Choroid plexus epithelial cell (primary cell): ENCODE measurements around the gene PDRG1.

Source experiments
- DNase-seq: peaks from one replicate; pipeline ENCODE4 v3.0.0-alpha.2; 2010; ENCODE audit warnings: low read depth
- H3K4me3 ChIP-seq: 2 replicates; pipeline ENCODE4 v1.5.1; 2011; ENCODE audit warnings: low read depth, mild to moderate bottlenecking, control low read depth, low read length, moderate library complexity
- TF ChIP-seq, protein P1 (sequence below): conservative IDR thresholded peaks from 2 replicates; pipeline ENCODE4 v1.5.1; 2011; ENCODE audit warnings: low read depth, mild to moderate bottlenecking, control low read depth, inconsistent platforms, low read length, moderate library complexity

PDRG1 gene

DNA sequence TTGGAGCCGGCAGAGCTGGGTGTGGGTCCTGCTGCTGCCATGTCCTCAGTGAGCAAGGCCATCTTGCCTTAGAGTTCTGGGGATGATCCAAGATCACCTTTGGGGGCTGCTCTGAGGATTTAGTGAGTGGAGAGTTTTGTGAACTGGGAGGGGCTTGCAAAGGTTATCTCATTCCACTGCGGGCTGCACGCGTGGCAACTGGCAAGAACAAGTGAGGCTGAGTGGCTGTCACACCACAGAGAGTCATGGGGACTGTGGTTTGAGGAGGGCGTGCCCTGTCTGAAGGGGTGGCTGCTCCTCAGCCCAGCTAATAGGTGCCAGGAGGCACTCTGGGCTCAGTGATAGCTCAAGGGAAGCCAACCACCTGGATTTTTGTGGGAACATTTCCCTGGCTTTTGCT lies 43.8 kb downstream of the PDRG1 start:
- DNase-seq = no peak

DNA sequence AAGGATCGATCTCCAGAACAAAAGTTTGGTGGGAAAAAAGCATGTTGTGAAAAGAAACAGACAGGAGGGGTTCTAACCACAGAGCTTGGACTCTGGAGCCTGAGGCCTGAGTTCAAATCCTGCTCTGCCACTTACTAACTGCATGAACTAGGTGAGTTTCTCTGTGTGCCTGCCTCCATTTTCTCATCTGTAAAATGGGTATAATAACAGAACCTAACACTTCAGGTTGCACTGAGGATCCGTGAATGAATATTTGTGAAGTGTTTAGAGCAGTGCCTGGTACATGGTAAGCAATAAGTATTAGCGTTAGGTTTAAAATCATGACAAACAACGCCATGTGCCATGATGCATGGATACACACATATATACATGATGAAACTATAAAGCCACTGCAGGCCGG lies 44.8 kb downstream of the PDRG1 start:
- H3K4me3 ChIP-seq = no peak overlapping the region
- TF ChIP-seq, protein P1, sequence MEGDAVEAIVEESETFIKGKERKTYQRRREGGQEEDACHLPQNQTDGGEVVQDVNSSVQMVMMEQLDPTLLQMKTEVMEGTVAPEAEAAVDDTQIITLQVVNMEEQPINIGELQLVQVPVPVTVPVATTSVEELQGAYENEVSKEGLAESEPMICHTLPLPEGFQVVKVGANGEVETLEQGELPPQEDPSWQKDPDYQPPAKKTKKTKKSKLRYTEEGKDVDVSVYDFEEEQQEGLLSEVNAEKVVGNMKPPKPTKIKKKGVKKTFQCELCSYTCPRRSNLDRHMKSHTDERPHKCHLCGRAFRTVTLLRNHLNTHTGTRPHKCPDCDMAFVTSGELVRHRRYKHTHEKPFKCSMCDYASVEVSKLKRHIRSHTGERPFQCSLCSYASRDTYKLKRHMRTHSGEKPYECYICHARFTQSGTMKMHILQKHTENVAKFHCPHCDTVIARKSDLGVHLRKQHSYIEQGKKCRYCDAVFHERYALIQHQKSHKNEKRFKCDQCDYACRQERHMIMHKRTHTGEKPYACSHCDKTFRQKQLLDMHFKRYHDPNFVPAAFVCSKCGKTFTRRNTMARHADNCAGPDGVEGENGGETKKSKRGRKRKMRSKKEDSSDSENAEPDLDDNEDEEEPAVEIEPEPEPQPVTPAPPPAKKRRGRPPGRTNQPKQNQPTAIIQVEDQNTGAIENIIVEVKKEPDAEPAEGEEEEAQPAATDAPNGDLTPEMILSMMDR = no peak
- DNase-seq = no peak

More for the DNA sequence above, 43.8 kb downstream of the PDRG1 start:
- TF ChIP-seq, protein P1 = no peak
- H3K4me3 ChIP-seq = no peak overlapping the region

DNA sequence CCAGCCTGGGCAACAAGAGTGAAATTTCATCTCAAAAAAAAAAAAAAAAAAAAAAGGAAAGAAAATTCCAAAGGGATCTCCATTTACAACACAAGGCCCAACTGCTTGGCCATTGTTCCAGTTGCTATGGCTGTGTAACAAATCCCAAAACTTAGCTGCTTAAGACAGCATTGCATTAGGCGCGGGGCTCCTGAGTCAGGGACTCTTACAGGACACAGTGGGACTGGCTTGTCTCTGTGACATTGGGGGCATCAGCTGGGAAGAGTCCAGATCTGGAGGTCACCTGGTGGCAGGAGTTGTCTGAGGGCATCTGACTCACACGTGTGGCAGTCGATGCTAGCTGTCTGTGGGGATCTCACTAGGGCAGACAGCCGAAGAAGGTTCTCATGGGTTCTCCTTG lies 45.8 kb downstream of the PDRG1 start:
- TF ChIP-seq, protein P1 = no peak
- no peak for DNase-seq
- H3K4me3 ChIP-seq = no peak overlapping the region

DNA sequence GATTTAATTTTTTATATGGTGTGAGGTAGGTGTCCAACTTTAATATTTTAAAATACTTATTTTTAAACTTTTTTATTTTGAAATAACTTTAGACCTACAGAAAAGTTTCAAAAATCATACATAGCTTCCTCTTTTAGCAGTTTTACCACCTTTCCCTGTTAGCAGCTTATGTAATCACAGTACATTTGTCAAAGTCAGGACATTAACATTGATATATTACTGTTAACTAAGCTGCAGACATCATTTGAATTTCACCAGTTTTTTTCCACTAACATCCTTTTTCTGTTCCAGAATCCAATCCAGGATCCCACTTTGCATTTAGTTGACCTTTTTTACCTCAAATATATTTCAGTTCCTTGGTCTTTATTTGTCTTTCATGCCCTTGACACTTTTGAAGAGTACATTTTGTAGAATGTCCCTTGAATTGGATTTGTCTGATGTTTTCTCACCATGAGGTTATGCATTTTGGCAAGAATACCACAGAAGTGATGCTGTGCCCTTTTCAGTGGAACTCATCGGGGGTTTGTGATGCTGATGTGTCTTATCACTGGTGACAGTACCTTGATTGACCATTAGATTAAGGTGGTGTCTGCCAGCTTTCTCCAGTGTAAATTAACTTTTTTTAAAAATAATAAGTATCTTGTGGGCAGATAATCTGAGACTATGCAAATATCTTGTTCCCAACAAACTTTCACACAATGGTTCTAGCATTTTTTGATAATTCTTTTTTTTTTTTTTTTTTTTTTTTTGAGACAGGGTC lies 48.0 kb downstream of the PDRG1 start:
- TF ChIP-seq, protein P1 = no peak

DNA sequence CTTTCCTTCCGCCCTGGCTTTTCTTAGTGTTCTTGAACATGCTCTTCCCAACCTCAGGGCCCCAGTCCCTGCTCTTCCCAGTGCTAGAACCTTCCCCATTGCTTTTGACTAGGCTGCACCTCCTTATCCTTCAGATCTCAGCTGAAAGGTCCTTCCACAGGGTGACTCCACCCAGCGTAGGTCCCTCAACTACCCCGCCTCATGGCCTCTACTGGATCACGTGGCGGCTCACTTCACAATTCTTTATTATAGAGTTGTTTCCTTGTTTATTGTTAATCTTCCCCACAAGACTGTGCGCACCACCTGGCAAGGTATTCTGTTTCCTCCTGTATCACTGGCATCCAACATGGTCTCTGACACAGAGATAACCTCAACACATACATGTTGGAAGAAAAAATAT lies 50.2 kb downstream of the PDRG1 start:
- no peak for DNase-seq
- TF ChIP-seq, protein P1 = no peak
- H3K4me3 ChIP-seq = no peak overlapping the region

More for the DNA sequence above, 48.0 kb downstream of the PDRG1 start:
- no peak overlapping the region for H3K4me3 ChIP-seq
- no peak for DNase-seq

DNA sequence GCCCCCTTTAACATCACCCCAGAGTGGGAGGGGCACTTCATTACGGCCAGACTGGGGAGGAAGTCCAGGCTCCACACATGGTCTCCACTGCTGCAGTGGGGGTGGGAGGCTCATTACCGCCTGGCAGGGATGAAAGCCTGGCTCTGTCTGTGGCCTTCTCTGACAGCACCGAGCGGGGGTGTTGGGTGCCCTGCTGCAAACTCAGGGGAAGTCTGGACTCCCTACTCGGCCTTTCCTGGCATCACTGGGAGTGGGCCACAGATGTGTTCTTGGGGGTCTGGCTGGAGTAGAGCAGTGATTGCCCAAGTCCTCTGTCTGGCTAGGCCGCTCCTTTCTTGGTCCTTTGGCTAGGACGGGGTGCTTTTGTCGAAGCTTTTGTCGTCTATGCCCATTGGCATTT lies 54.3 kb downstream of the PDRG1 start:
- TF ChIP-seq, protein P1 = no peak
- no peak overlapping the region for H3K4me3 ChIP-seq
- no peak for DNase-seq

DNA sequence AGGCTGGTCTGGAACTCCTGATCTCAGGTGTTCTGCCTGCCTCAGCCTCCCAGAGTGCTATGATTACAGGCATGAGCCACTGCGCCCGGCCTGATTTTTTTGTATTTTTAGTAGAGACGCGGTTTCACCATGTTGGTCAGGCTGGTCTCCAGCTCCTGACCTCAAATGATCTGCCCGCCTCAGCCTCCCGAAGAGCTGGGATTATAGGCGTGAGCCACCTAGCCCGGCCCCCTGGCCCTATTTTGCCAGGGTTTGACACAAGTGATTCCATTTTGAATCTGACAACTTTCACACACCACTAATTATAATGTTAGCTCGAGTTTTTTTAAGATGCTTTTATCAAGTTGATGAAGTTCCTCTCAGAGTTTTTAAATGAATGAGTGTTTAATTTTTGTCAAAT lies 55.8 kb downstream of the PDRG1 start:
- DNase-seq = no peak
- H3K4me3 ChIP-seq = no peak overlapping the region
- TF ChIP-seq, protein P1 = no peak
